ENCODE measurements around the gene MRPL37. TPM values are rescaled to one million over a fixed set of nuclear protein-coding genes. Genes with fewer than 3 reads are reported as not detected.

The MRPL37 gene
- total and polyA plus RNA-seq, 2 of the 4 experiments (the other 2 are of a cell fraction) = 42.8 to 132 TPM

DNA sequence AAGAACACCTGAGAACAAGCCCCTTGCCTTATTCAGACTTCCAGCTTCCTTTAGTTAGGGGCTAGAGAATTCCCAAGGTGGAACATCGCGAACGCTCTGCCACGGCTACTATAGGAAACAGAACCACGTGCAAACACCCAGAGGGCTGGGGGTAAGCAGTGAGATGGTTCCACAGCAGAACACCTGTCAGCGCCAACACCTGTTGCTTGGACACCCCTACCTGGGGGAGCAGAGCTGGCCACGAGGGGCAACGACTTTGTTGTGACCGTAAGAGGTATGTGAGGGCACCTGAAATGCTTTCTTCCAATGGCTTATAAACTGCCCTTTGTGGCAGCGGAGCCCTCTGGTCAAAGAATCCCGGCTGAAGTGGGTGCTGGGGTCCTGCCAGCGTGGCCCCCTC, 50.7 kb downstream of the MRPL37 start:
- H3K4me2 ChIP-seq (ENCODE audit: low read depth, low read length) = no peak overlapping the region
- POLR2A ChIA-PET (ENCODE audit: unreplicated experiment) = no interaction called here
- dilution Hi-C loops (cut with HindIII; ENCODE audit: low sequenced_read_pairs, unreplicated experiment) = no loop called here

More for the DNA sequence above, 50.7 kb downstream of the MRPL37 start:
- H3K4me3 ChIP-seq (ENCODE audit: insufficient read depth, low read depth, low read length) = no peak overlapping the region
- no peak overlapping the region for H2BK120ac ChIP-seq (ENCODE audit: low read depth, low read length)
- H3K9me3 ChIP-seq (ENCODE audit: control insufficient read depth, insufficient read depth, low read length) = no peaks in the 10 kb centered on the region
- ATAC-seq (ENCODE audit: low read depth) (no peak), DNase-seq (no peak)
- in situ Hi-C loops (cut with MboI; ENCODE audit: low sequenced_read_pairs) = no loop called here
- H4K8ac ChIP-seq (ENCODE audit: low read depth in 2 of 2, low read length in 2 of 2) = no peak overlapping the region
- CTCF ChIA-PET = no interaction called here
- H3K27ac ChIP-seq (ENCODE audit: insufficient read depth, low read length) = no peak overlapping the region
- H3K23ac ChIP-seq (ENCODE audit: low read depth, low read length) = no peak overlapping the region
- no peak overlapping the region for H2AK5ac ChIP-seq (ENCODE audit: low read depth, low read length)
- no peak overlapping the region for H4K5ac ChIP-seq (ENCODE audit: low read depth, low read length)
- H3K27me3 ChIP-seq (ENCODE audit: control insufficient read depth, insufficient read depth, low read length) = no peaks in the 10 kb centered on the region
- H2BK15ac ChIP-seq (ENCODE audit: low read depth, low read length) = no peak overlapping the region
- peaks cover 42% of the 10 kb centered on the region for H3K36me3 ChIP-seq (ENCODE audit: control insufficient read depth, insufficient read depth, low read length)
- H3K79me1 ChIP-seq (ENCODE audit: low read depth in 1 of 2, low read length in 2 of 2) = peaks cover 15 to 37% of the 10 kb centered on the region in 2 experiments; a peak in 3 of 4 replicates
- no peak for TF ChIP-seq CEBPB (IDR thresholded peaks at IDR 0.05; ENCODE audit: low read depth, low read length)
- no peak for TF ChIP-seq BHLHE40 (IDR thresholded peaks at IDR 0.05; ENCODE audit: low read depth, low read length)
- no peak for TF ChIP-seq MAZ (IDR thresholded peaks at IDR 0.05; ENCODE audit: borderline replicate concordance, low read depth, low read length)
- TF ChIP-seq POLR2A (IDR thresholded peaks at IDR 0.05; ENCODE audit: low read depth, low read length) = no peak
- TF ChIP-seq, protein P1, sequence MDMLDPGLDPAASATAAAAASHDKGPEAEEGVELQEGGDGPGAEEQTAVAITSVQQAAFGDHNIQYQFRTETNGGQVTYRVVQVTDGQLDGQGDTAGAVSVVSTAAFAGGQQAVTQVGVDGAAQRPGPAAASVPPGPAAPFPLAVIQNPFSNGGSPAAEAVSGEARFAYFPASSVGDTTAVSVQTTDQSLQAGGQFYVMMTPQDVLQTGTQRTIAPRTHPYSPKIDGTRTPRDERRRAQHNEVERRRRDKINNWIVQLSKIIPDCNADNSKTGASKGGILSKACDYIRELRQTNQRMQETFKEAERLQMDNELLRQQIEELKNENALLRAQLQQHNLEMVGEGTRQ (IDR thresholded peaks at IDR 0.05; ENCODE audit: low read depth, low read length) = no peak
- no peak for TF ChIP-seq CHD1 (IDR thresholded peaks at IDR 0.05; ENCODE audit: low read depth, low read length)
- TF ChIP-seq MAFK (IDR thresholded peaks at IDR 0.05; ENCODE audit: low read depth, low read length) = no peak
- no peak for TF ChIP-seq RFX5 (IDR thresholded peaks at IDR 0.05; ENCODE audit: low read depth, low read length)
- no peak for TF ChIP-seq SMC3 (IDR thresholded peaks at IDR 0.05; ENCODE audit: low read depth, low read length)
- no peak for TF ChIP-seq FOS (IDR thresholded peaks at IDR 0.05; ENCODE audit: low read depth, low read length)
- TF ChIP-seq, protein P2, sequence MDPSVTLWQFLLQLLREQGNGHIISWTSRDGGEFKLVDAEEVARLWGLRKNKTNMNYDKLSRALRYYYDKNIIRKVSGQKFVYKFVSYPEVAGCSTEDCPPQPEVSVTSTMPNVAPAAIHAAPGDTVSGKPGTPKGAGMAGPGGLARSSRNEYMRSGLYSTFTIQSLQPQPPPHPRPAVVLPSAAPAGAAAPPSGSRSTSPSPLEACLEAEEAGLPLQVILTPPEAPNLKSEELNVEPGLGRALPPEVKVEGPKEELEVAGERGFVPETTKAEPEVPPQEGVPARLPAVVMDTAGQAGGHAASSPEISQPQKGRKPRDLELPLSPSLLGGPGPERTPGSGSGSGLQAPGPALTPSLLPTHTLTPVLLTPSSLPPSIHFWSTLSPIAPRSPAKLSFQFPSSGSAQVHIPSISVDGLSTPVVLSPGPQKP (IDR thresholded peaks at IDR 0.05; ENCODE audit: borderline replicate concordance, low read depth, low read length) = no peak
- no peak for TF ChIP-seq RAD21 (IDR thresholded peaks at IDR 0.05; ENCODE audit: low read length)
- TF ChIP-seq CTCF (conservative IDR thresholded peaks at IDR 0.05; ENCODE audit: low read depth, low read length) = no peak
- TF ChIP-seq RCOR1 (IDR thresholded peaks at IDR 0.05; ENCODE audit: insufficient replicate concordance, low read length) = no peak
- TF ChIP-seq MXI1 (IDR thresholded peaks at IDR 0.05; ENCODE audit: borderline replicate concordance, low read depth, low read length) = no peak
- TF ChIP-seq NFE2L2 (IDR thresholded peaks at IDR 0.05; ENCODE audit: low read depth, low read length) = no peak
- H3K4ac ChIP-seq (ENCODE audit: low read depth, low read length) = no peak overlapping the region
- no TSS peak for BruUV-seq (replicated peaks)
- H3K9ac ChIP-seq (ENCODE audit: low read depth, low read length) = no peak overlapping the region
- intact Hi-C loops (cut with micrococcal nuclease) = loop anchor here (5.0 kb wide), 1 partner anchor 237 kb away; no protein-coding TSS in a partner anchor
- H2BK20ac ChIP-seq (ENCODE audit: low read depth, low read length) = no peak overlapping the region
- H4K20me1 ChIP-seq (ENCODE audit: insufficient read depth, low read length) = peaks cover 14% of the 10 kb centered on the region; the same call in 1 of the 2 replicates
- no peak overlapping the region for H4K91ac ChIP-seq (ENCODE audit: insufficient read depth, low read depth, low read length)
- no peak overlapping the region for H3K56ac ChIP-seq (ENCODE audit: extremely low read depth, insufficient read depth, low read length)
- H3K14ac ChIP-seq (replicated peaks; ENCODE audit: low read depth, low read length) = no peak overlapping the region
- no peak overlapping the region for H2BK5ac ChIP-seq (ENCODE audit: low read depth, low read length, poor library complexity, severe bottlenecking)
- H3K4me1 ChIP-seq (ENCODE audit: control insufficient read depth, insufficient read depth, low read length) = peaks cover 22% of the 10 kb centered on the region
- no peak overlapping the region for H2AK9ac ChIP-seq (replicated peaks; ENCODE audit: low read depth, low read length, poor library complexity)
- H3K9me1 ChIP-seq (ENCODE audit: insufficient read depth, low read length) = peaks cover 17% of the 10 kb centered on the region
- H2AFZ ChIP-seq (replicated peaks; ENCODE audit: low read length, poor library complexity) = no peak overlapping the region
- H3K18ac ChIP-seq (ENCODE audit: low read depth, low read length) = no peak overlapping the region
- WGBS, 2 experiments (ENCODE audit: extremely low coverage in 2 of 2, insufficient read length in 1 of 2) = 94% methylated on average over 5 of the region's 12 CpGs; no CpG with 5 or more reads in 1 of the 2 experiments

All from IMR-90 (cell line).